AG09309 (cell line): ENCODE data around the gene PSMB11.

ENCODE experiments used
- DNase-seq: peaks from one replicate; pipeline ENCODE4 v3.0.0-alpha.2; 2010; ENCODE audit warnings: low read depth
- H3K4me3 ChIP-seq: 2 replicates; pipeline ENCODE4 v1.5.1; 2011; ENCODE audit warnings: mild to moderate bottlenecking, low read depth, low read length, moderate library complexity; ENCODE audit not compliant: control insufficient read depth
- CTCF ChIP-seq: IDR thresholded peaks from 2 replicates; pipeline ENCODE4 v1.5.1; 2011; ENCODE audit warnings: mild to moderate bottlenecking, low read depth, low read length, inconsistent platforms; ENCODE audit not compliant: insufficient read depth, control insufficient read depth; ENCODE audit errors: missing control alignments

The PSMB11 gene

GRCh38 chr14:23043754-23044153 lies 1.7 kb downstream of the PSMB11 start:
- no peak for DNase-seq
- H3K4me3 ChIP-seq = no peak overlapping the region
- TF ChIP-seq CTCF = no peak

- DNase-seq = no peak
- H3K4me3 ChIP-seq = no peak overlapping the region
- no peak for TF ChIP-seq CTCF
Measured at GRCh38 chr14:23044840-23045239, 2.8 kb downstream of the PSMB11 start.

- TF ChIP-seq CTCF = no peak
- H3K4me3 ChIP-seq = no peak overlapping the region
Measured at GRCh38 chr14:23045419-23046357, 3.7 kb downstream of the PSMB11 start.

GRCh38 chr14:23047034-23047634 lies 5.1 kb downstream of the PSMB11 start:
- TF ChIP-seq CTCF = no peak
- DNase-seq = no peak

More at GRCh38 chr14:23045419-23046357, 3.7 kb downstream of the PSMB11 start:
- DNase-seq = no peak

GRCh38 chr14:23047751-23048693 lies 6.0 kb downstream of the PSMB11 start:
- H3K4me3 ChIP-seq = no peak overlapping the region
- TF ChIP-seq CTCF = no peak
- no peak for DNase-seq

More at GRCh38 chr14:23047034-23047634, 5.1 kb downstream of the PSMB11 start:
- no peak overlapping the region for H3K4me3 ChIP-seq

GRCh38 chr14:23049011-23049410 lies 7.0 kb downstream of the PSMB11 start:
- DNase-seq = no peak
- TF ChIP-seq CTCF = no peak
- H3K4me3 ChIP-seq = no peak overlapping the region
